Activated CD4-positive, CD25-positive, alpha-beta regulatory T cell (primary cell): ENCODE results near the gene MCC.
"Not testable (repeated sequence)": the region's sequence is repeated elsewhere in the genome, so short reads cannot be mapped to it uniquely, and the experiment has no call there.

ENCODE experiments used
- DNase-seq, 4 experiments: peaks; one replicate each; lab custom pipeline; 2025; lab: John Stamatoyannopoulos, UW

The MCC gene

DNA sequence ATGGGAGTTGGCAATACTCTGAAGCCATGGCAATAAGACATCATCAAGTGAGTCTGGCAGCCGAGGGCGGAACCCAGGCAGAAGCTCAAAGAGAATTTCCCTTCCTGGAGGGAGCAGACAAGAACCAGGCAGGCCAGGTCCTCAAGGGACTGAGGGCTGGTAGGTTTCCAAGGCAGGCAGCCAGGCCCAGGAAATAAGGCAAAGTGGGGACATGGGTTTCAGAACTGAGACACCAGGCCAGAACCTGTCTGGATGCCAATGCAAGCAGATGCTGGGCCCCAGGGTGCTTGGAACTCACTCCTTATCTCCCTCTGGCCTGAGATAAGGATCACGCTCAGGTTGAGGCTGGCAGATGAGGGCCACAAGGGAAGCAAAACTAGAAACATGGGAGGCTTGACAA, 62.3 kb downstream of the MCC start:
- DNase-seq = no peak

DNA sequence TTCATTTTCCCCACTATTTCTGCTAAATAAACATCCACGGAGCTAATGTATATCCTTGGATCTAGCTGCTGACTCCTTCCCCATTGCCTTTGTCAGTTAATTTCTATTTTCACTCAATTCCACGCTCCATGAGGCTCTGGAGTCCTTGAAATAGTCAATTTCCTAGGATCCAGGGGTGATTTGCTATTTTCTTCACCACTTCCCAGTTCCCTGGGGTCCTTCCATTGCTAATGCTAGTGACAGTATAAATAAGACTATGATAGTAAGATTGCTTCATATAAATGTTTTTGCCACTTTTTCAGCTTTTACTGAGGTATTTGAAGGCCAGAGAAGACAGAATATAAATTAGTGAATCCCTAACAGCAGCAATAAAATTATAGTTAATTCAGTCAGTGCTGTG, 66.6 kb downstream of the MCC start:
- DNase-seq = no peak

DNA sequence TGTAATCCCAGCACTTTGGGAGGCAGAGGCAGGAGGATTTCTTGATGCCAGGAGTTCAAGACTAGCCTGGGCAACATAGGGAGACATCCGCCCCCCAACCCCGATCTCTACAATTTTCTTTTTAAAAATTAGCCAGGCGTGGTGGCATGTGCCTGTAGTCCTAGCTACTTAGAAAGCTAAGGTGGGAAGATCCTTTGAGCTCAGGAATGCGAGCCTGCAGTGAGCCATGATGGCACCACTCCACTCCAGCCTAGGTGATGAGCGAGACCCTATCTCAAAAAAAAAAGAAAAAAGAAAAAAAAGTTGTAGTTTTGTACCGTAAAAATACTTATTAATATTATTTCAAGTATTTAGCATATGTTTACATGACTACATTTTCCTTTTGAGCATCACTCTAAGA, 82.7 kb downstream of the MCC start:
- DNase-seq = no peak

DNA sequence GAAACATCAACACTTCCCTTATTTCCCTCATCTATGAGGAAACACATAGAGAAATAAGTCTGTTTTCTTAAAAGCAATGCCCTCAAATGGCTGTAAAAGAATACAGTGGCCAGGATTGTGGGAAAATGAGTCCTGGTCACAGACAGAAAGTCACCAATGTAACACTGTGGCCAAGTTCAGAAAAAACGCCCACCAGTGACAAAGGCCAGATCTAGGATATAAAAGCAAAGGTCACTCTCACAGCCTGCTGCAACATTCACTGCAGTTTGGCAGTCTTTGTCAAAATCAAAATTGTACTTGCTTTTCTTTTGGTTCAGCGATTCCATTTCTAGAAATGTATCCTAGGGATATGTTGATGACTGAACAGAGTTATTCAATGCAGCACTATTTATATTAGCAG, 84.0 kb downstream of the MCC start:
- DNase-seq = no peak

DNA sequence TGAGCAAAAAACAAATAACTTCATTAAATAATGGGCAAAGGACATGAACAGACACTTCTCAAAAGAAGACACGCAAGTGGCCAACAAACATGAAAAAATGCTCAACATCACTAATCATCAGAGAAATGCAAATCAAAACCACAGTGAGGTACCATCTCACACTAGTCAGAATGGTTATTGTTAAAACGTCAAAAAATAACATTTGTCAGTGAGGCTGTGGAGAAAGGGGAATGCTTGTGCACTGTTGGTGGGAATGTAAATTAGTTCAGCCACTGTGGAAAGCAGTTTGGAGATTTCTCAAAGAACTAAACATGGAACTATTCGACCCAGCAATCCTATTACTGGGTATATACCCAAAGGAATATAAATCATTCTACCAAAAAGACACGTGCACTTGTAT, 90.3 kb downstream of the MCC start:
- not testable (repeated sequence) for DNase-seq

DNA sequence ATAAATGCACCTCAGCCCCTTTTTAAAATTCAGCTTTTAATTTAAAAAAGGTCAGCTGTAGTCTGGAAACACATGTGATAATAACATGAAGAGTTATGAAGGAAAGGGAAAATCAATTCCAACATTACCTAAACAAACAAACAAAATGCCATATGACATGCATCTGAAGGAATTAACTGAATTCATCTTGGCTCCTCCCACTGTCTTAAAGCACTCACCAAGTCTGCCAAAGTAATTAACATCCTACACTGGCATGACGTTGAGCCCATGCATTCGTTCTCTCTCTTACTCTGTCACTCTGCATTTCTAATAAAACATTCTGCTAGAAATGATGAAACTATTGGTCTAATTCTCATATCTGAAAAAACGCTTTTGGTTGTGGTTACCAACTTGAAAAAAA, 91.2 kb downstream of the MCC start:
- DNase-seq = no peak

DNA sequence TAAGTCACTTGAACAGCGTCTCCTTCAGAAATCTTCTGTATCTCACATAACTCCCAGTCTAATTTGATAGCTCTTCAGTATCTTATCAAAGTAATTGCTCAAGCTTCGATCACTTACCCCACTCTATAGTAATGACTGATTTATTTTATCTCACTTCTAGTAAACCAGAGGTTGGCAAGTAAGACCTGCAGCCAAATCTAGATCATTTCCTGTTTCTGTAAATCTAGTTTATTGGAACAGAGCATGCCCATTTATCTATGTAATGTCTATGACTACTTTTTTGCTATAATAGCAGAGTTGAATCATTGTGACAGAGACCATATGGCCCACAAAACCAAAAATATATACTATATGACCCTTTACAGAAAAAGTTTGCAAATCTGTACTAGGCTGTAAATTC, 93.6 kb downstream of the MCC start:
- DNase-seq = no peak

DNA sequence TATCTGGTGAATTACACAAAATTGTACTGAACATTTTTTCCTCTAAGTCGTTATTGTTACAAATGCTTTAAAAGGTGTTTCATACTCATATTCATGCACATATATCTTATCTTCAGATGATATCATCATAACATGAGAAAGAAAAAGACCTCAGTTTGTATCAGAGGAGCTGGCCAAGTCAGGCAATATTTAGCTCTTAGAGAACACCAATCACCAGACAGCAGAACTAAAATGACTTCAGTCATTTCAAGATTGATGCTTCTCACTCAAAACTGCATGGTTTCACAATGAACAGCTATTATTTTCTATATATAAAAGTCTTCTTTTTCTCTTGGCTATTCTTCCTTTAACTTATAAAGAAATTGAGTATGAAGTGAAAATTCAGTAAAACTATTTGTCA, 98.0 kb downstream of the MCC start:
- no peak for DNase-seq

DNA sequence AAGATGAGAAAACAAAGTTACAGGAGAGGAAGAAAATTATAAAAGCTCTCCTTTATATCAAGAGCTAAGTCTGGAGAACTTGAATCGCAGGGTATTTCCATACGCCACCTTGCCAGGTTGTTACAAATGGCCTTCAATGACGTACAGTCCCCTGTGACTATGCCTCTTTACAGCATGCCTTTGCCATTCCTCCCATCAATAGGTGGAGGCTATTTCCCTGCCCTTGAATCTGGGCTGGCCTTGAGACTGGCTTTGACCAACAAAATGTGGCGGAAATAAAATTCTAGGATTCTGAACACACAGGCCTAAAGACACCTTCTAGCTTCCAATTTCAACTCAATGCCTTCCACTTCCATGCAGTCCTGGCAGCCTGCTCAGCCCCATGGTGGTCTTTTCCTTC, 99.1 kb downstream of the MCC start:
- no peak for DNase-seq

DNA sequence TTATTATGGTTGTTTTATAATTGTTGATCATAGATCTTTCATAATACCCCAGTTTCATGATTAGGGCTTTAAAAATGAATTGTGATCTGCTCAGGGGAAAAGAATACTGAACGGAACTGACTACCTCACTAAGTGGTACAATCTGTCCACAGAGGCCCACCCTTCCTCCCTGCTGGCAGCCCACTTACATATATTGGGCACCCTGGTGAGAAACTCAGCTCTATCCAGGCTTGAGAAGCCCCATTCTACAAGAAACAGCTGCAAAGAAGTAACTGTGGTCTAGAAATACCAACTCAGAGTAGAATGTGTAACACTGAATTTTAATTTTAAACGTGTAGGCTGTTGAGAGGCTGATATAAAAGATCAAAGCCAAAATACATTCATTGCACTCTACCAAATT, 100.4 kb downstream of the MCC start:
- DNase-seq = no peak

DNA sequence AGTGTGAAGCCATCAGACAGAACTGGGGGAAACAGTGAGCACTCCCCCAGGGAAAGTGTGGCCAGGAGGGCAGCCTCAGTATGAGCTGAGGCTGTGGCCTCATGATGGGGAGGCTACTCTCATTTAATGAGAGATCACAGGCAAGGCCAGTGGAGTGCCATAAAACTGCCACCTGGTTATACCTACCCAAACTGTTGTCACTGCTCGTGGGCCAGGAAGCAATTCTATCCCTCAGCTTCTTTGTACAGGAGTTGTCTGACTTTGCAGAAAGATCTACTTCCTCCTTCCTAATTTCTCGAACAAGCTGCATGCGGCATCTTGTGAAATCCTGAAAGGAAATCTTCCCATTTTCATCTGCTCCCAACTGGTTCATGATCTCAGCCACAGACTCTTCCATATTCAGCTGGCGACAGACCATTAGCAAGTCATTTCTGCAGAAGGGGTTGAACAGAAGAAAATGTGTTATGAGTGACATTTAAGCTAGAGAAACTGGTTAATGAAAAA, 103.4 kb downstream of the MCC start:
- no peak for DNase-seq

DNA sequence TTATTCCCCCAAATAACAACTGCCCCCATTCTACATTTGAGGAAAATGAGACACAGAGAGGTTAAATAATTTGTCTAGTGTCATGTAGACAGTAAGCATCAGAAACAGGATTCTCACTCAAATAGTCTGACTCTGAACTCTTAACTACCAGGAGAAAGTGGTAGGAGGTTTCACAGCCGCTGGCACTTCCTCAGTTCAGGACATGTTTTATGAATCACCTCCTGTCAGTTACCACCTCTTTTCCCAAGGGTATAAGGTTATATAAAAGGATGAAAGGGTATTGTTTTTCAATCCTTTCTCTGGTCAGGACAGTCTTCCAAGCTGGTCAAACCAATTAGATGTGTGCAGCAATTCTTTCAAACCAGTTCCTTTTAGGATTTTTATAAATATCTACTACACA, 105.5 kb downstream of the MCC start:
- no peak for DNase-seq

DNA sequence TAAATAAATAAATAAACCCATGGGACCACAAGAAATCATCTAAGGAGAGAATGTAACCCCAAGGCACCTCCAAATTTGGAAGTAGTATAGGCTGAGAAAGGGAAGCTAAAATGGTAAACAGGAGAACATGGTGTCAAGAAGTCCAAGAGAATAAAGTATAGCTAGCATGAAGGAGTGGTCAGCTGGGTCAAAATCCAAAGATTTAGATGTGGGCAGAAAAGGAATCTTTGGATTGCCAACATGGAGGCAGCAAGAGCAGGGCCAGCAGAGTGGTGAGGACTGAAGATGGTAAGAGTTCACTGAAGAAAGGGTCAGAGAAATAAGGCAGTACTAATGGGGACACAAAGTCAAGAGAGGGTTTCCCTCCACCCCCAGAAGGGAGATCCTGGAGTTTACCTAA, 106.5 kb downstream of the MCC start:
- DNase-seq = no peak

DNA sequence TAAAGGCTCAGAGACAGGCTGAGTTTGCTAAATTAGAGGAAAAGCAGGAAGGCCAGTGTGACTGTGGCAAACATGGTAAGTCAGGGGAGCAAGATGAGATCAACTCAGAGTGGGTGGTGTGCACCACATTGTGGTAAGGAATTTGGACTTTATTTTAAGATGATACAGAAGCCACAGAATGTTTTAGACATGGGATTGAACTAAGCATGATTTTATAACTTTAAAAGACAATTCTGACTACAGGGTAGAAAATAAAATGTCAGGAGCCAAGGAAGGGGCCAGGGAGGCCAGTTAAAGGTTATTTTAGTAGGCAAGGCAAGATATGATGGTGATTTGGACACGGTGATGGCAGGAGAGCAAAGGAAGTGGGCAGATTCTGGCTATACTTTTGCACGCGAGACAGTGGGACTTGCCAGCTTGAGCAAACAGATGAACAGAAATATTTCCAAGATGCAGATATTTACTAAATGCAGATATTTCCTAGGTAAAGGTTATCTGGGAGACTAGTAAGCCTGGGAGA, 107.4 kb downstream of the MCC start:
- no peak for DNase-seq

DNA sequence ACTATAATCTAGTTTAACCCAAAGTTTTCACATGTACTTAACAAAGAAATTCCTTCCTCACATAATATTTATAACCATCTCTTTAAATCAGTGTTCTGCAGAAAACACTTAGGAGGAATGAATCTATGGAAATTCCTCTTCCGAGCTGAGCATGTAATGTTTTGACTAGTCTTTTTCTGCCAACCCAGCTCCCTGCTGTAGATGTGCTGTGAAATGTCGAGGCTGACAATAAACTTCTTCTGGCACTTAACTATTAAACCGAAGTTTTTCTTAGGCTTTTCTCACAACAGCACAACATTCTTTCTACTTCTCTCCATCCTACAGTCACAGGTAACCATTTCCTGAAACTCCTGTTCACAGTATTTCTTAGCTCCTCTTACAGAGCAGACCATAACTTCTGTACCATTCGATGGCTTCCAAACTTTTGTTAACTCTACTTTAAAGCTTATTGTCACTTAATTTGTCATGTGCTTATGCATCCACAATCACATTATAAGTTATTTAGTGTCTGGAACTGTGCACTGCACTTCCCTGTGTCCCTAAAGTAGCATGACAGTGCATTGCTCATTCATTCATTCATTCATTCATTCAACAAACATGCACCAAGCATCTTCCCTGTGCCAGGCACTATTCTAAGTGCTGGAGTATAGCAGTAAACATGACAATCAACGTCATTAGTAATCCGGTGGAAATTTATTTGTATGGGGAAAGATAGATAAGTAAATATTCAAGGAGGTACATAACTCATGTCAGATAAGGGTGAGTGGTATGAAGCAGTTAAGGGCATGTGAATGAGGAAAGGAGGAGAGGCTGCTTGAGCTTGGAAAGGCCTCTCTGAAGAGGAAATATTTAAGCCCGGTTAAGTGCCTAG, 108.1 kb downstream of the MCC start:
- no peak for DNase-seq

DNA sequence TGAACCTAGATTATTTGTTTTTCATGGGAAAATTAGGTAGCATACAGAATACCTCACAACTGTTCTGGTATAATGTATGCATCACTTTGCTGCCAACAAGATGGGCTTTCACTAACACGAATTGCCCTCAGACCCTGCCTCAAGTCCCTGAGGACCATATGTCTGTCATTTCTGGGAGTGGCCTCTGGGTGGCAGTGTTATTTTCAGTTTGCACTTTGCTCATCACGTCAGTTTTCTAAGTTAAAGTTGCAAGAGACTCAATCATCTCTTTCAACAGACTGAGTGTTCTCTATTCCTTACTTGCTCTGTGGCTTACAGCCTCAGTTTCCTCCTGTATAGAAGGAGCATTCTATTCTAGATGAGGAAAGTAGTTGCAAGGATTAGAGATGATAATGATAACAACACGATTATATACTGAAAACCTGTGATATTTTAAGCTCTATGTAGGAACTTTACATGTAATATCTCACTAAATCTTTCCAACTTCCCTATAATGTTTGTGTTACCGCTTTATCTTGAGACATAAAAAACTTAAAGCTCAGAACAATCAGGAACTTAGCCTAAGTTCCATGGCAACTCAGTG, 109.2 kb downstream of the MCC start:
- peak; percentile 1 to 15 (median 6) for DNase-seq

DNA sequence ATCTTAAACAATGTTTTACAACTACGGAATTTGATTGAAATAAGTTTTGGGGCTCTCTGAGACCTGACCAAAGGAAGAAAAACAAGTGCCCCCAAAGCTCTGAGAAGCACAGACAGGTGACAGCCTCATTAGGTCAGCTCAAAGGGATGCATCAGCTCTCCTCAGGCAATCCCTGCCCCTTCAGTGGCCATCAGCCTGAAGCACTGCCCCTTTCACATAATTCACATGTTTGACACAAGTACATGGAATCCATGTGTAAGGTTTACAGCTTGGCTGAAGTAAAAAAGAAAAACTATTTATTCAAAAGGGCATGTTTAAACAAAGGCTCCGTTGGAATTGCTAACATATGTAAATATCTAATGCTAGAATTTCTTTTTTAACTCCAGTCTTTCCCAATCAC, 109.7 kb downstream of the MCC start:
- no peak for DNase-seq

DNA sequence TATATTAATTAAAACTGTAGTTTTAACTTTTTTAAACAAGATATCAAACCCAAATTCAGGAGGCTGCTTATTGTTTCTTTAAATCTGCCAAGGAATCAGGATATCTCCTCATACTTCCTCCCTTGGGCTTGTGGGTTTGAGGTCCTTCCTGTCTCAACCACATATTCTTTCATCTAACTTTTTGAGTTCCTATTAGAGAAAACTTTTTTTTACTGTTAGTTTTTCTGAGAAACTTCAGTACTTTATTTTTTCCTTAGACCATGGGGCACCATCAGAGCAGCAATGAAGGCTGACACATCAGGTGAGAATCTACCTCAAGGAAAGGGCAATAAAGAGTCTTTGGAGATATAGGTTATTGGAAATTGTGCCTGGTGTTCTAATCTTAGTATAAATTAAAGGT, 110.2 kb downstream of the MCC start:
- no peak for DNase-seq

DNA sequence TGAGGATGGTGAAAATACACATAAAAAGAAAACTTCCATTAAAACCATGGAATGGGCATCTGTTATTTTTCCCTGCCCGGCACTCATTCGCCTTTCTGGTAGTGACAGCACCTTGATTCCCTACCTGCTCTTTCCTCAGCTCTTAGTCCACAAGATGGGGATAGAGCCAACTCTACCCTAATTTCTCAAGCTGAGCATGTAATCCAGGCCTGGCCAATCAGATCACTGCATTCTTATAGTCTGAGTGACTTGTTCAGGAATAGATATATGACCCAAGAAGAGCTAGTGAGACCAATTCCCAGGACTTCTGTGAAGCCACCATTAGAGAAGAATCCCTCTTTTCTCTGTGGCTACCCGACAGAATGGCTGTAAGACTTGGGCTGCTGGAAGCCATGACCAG, 111.6 kb downstream of the MCC start:
- no peak for DNase-seq

DNA sequence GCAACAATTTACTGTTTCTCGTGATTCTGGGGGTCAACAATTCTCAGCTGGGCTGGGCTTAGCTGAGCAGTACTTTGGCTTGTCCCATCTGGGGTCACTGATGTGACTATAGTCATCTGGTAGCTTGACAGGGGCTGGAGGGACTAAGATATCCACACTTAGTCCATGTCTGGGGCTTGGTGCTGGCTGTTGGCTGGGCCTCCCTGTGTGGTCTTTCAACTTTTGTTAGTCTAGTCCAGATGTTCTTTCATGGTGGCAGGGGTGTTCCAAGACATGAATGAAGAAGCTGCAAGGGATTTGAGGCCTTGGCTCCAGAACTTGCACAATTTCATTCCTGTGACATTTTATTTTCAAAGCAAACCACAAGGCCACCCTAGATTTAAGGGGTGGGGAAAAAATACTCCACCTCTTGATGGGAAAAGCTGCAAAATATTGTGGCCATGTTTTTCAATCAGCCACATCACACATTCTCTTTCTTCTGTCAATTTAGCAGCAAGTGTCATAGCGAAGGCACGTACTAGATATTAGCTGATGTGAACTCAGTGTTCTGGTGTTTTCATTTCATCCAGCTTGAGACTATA, 112.7 kb downstream of the MCC start:
- no peak for DNase-seq

DNA sequence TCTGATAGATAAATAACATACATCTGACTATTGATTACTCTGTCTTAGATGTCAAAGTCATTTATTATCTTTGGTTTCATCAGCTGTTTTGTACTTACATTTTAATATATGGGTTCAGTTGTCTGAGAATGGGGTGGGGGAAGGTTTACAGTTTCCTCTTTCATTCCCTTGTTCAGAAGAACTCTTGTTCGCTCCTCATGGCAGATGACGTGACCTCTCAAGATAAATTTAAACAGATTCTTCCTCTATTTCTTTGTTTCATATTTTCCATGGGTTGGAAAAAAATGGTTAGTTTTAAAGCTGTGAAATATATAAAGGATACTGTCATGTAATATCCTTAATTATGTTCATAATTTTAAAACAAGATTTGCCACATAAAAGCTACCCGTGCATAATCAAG, 114.8 kb downstream of the MCC start:
- no peak for DNase-seq

DNA sequence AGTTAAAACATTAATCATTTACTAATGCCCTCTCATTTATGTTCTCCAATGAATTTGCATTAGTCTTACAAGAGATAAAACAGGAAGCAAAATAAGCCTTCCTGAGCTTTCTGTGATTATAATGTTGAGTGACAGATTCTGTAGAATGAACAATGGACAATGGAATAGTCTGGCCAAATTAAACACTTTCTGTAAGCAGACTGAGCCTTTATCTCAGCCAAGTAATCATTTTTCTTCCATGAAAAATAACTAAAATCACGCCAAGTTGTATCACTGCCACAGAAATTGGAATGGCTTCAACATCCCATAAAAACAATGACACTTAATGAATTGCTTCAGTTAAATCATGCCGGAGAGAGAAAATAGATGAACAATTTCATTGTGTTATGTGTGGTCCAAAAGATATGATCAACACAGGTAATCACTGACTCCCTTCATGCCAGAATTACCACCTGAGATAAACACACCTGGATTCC, 116.5 kb downstream of the MCC start:
- DNase-seq = no peak

DNA sequence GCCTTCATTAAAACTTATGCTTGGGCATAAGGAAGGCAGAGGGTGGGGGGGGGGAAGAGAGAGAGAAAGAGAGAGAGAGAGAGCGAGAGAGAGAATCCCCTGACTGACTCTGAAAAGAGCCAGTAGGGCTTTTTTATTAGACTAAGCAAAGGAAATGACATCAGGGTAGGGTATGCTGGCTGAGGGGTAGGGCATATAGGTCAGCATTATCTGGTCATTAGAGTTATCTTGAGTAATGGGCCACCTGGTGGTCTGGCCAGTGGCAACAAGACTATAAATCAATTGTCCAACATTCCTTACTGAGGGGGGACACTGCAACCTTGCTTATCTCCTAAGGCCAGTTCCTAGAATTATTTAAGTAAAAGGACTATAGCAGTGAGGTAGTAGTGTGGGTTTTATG, 120.7 kb downstream of the MCC start:
- no peak for DNase-seq
